GM21381 (cell line): ENCODE measurements around the gene MAP7.
"Not testable (repeated sequence)": the region's sequence is repeated elsewhere in the genome, so short reads cannot be mapped to it uniquely, and the experiment has no call there.

ENCODE experiments used
- ATAC-seq: cut with Tn5 transposase; IDR thresholded peaks from one replicate; pipeline ENCODE4 v1.9.1; 2021; ENCODE audit warnings: mild to moderate bottlenecking, moderate library complexity; ENCODE audit not compliant: unreplicated experiment

The MAP7 gene

GRCh38 chr6:136550330-136551071 is at the start of gene MAP7:
Gene MAP7 (minus strand): TSS chr6:136550422. CDS start chr6:136550408, 14 bp downstream.
- ATAC-seq = peak; percentile 80

GRCh38 chr6:136599329-136600011 is 49.2 kb upstream of the MAP7 start:
- ATAC-seq = no peak

GRCh38 chr6:136598048-136598447 is 47.8 kb upstream of the MAP7 start:
- ATAC-seq = no peak

- no peak for ATAC-seq
These were observed 44.4 kb upstream of the MAP7 start for GRCh38 chr6:136594671-136595070.

GRCh38 chr6:136593748-136594490 is 43.7 kb upstream of the MAP7 start:
- peak; percentile 95 for ATAC-seq

GRCh38 chr6:136592930-136593673 is 42.9 kb upstream of the MAP7 start:
- ATAC-seq = no peak

- ATAC-seq = no peak
These were observed 41.4 kb upstream of the MAP7 start for GRCh38 chr6:136591617-136592016.

GRCh38 chr6:136590846-136591245 is 40.6 kb upstream of the MAP7 start:
- not testable (repeated sequence) for ATAC-seq

- no peak for ATAC-seq
These were observed 37.3 kb upstream of the MAP7 start for GRCh38 chr6:136587527-136587926.

GRCh38 chr6:136586295-136586694 is 36.1 kb upstream of the MAP7 start:
- no peak for ATAC-seq

GRCh38 chr6:136585523-136585922 is 35.3 kb upstream of the MAP7 start:
- ATAC-seq = not testable (repeated sequence)

- not testable (repeated sequence) for ATAC-seq
These were observed 34.1 kb upstream of the MAP7 start for GRCh38 chr6:136584290-136584689.

GRCh38 chr6:136582711-136583471 is 32.7 kb upstream of the MAP7 start:
- no peak for ATAC-seq

- ATAC-seq = no peak
These were observed 29.6 kb upstream of the MAP7 start for GRCh38 chr6:136579800-136580199.

GRCh38 chr6:136576821-136577220 is 26.6 kb upstream of the MAP7 start:
- ATAC-seq = no peak

- ATAC-seq = no peak
These were observed 21.3 kb upstream of the MAP7 start for GRCh38 chr6:136571496-136571895.

- ATAC-seq = no peak
These were observed 20.8 kb upstream of the MAP7 start for GRCh38 chr6:136571065-136571464.

- ATAC-seq = no peak
These were observed 17.9 kb upstream of the MAP7 start for GRCh38 chr6:136568129-136568528.

GRCh38 chr6:136567688-136568087 is 17.5 kb upstream of the MAP7 start:
- no peak for ATAC-seq

GRCh38 chr6:136566851-136567250 is 16.6 kb upstream of the MAP7 start:
- no peak for ATAC-seq
